Stomach (tissue), 9 donors: ENCODE measurements around the gene WDR64. TPM values are rescaled to one million over a fixed set of nuclear protein-coding genes. Genes with fewer than 3 reads are reported as not detected.
A peak's percentile ranks its signal among the peaks of the same experiment; 100 is the strongest.

Experiments
- DNase-seq, 2 donors: peaks; one replicate each; pipeline versions ENCODE4 v3.0.0 to v3.0.0-alpha.2; 2013 to 2019
- H3K27ac ChIP-seq, 5 donors: fragments of 200-600 bp in 4 of 5; sonication (generic) in 4 of 5; one replicate each; pipeline ENCODE4 v1.5.1; 2013 to 2019; ENCODE audit warnings: mild to moderate bottlenecking in 1 of 5, moderate library complexity in 1 of 5
- H3K27me3 ChIP-seq, 3 donors: fragments of 200-600 bp; sonication (generic); one replicate each; pipeline ENCODE4 v1.5.1; 2017 to 2019; ENCODE audit warnings: mixed run types in 1 of 3
- H3K36me3 ChIP-seq, 4 donors: fragments of 200-600 bp; sonication (generic); 1 replicate in 3 of 4; 2 replicates in 1 of 4; pipeline ENCODE4 v1.5.1; 2016 to 2019
- H3K4me1 ChIP-seq, 4 donors: fragments of 200-600 bp; sonication (generic); one replicate each; pipeline ENCODE4 v1.5.1; 2016 to 2019
- H3K4me3 ChIP-seq, 4 donors: fragments of 200-600 bp; sonication (generic) in 3 of 4; one replicate each; pipeline ENCODE4 v1.5.1; 2016 to 2019; ENCODE audit warnings: mild to moderate bottlenecking in 1 of 4
- H3K9me3 ChIP-seq, 4 donors: fragments of 200-600 bp; sonication (generic); one replicate each; pipeline ENCODE4 v1.5.1; 2016 to 2019
- EP300 ChIP-seq: sonication (generic); formaldehyde crosslinking; IDR thresholded peaks from one replicate; pipeline ENCODE4 v1.6.1; 2017; ENCODE audit warnings: antibody characterized with exemption
- POLR2A ChIP-seq, 4 donors: fragments of 450-650 bp; IDR thresholded peaks; one replicate each; pipeline ENCODE4 v1.6.1; 2016; ENCODE audit warnings: antibody characterized with exemption in 4 of 4, control low read depth in 2 of 4, mild to moderate bottlenecking in 1 of 4, moderate library complexity in 1 of 4
- POLR2AphosphoS5 ChIP-seq, 3 donors: sonication (generic); formaldehyde crosslinking; IDR thresholded peaks; one replicate each; pipeline ENCODE4 v1.6.1; 2016; ENCODE audit warnings: antibody characterized with exemption in 3 of 3
- WGBS, 5 donors: extraction: QIAGEN DNeasy Blood & Tissue Kit in 3 of 5; methylation state at CpG; one replicate each; pipeline versions ENCODE4 v1.1.5 to v1.1.7; 2013 to 2018; 5-methylcytosine and 5-hydroxymethylcytosine counted together
- intact Hi-C: fragments of 100-400 bp; cut with DNase I; formaldehyde crosslinking; loops from one replicate; pipeline ENCODE4 v1.15.1; 2023; ENCODE audit warnings: low total_unique reads
- polyA plus RNA-seq, 3 donors: library from polyadenylated mRNA; stranded (reverse); fragments of 200-250 nt; gene quantifications; one replicate each; pipeline ENCODE4 v1.2.3, GENCODE V29; 2013
- total RNA-seq, 5 donors: library from RNA; depleted of rRNA; stranded (reverse); fragments of >200 nt; gene quantifications; one replicate each; pipeline versions ENCODE4 v1.1.0 to v1.2.3, GENCODE V29; 2014 to 2016
- TF ChIP-seq, protein P1 (sequence below), 7 experiments: fragments of 450-650 bp in 4 of 7; fragments of 200-600 bp in 3 of 7; sonication (generic) in 3 of 7; IDR thresholded peaks; one replicate each; pipeline ENCODE4 v1.5.1; 2016 to 2019; ENCODE audit warnings: antibody characterized with exemption in 7 of 7, control low read depth in 2 of 7, mild to moderate bottlenecking in 1 of 7
- donor health status: healthy with polysubstance abuse.
- donor health status: Bipolar disorder and iron deficiency.
- donor health status: healthy.

WDR64 gene
- total and polyA plus RNA-seq, 8 donors: 0.61 TPM; not detected in 7

DNA sequence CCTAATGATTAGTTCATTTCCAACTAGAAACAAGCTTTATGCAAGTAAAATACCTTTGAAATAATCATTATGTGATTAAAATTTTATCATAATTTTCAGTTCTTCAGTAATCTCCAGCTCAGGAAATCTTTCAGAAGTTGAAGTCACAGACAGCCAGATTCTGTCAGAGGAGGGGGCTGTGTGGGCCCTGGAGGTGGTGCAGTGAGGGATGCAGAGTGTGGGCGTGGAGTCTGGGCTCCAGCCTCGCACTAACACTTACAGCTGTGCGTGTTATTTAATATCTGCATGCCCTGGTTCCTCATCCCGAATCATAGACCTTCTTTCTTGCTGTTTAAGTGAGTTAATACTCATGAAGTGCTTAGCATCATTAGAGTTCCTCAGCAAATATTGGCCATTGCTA, 23.9 kb downstream of the WDR64 start:
- no peaks in the 10 kb centered on the region for H3K36me3 ChIP-seq
- WGBS, 5 donors: 55 to 76% (median 73%) methylated on average over 4 of the region's 4 CpGs
- H3K4me1 ChIP-seq: no peaks in the 10 kb centered on the region
- no peaks in the 10 kb centered on the region for H3K27me3 ChIP-seq
- no peaks in the 10 kb centered on the region for H3K9me3 ChIP-seq
- no peak overlapping the region for H3K27ac ChIP-seq
- H3K4me3 ChIP-seq: no peak overlapping the region
- intact Hi-C loops: no loop called here
- TF ChIP-seq, protein P1, sequence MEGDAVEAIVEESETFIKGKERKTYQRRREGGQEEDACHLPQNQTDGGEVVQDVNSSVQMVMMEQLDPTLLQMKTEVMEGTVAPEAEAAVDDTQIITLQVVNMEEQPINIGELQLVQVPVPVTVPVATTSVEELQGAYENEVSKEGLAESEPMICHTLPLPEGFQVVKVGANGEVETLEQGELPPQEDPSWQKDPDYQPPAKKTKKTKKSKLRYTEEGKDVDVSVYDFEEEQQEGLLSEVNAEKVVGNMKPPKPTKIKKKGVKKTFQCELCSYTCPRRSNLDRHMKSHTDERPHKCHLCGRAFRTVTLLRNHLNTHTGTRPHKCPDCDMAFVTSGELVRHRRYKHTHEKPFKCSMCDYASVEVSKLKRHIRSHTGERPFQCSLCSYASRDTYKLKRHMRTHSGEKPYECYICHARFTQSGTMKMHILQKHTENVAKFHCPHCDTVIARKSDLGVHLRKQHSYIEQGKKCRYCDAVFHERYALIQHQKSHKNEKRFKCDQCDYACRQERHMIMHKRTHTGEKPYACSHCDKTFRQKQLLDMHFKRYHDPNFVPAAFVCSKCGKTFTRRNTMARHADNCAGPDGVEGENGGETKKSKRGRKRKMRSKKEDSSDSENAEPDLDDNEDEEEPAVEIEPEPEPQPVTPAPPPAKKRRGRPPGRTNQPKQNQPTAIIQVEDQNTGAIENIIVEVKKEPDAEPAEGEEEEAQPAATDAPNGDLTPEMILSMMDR (IDR thresholded peaks at IDR 0.05): no peak
- TF ChIP-seq POLR2AphosphoS5 (IDR thresholded peaks at IDR 0.05) (no peak), POLR2A (IDR thresholded peaks at IDR 0.05) (no peak), EP300 (no peak)
- DNase-seq: no peak

DNA sequence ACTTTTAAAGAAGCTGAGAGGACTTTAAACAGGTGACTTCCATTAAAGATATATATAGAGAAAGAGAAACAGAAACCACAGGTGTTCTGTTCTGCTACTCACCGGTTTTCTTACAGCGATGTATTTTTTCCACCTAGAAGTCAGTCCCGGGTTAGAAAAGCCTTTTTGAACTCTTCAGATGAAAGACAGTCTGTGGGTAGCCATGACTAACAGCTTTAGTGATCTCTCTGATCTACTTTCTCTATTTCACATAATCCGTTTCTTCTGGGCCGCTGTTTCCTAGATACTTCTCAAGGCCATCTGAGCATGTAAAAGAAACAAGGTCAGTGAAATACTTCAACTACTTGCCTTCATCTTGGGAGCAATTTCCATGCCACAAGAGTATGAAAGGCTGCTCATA, 25.1 kb downstream of the WDR64 start:
- H3K27ac ChIP-seq: no peak overlapping the region
- DNase-seq: peak in 1 of 2 donors; percentile 37
- H3K36me3 ChIP-seq: no peaks in the 10 kb centered on the region
- no peak for TF ChIP-seq POLR2AphosphoS5 (IDR thresholded peaks at IDR 0.05)
- no peak for TF ChIP-seq POLR2A (IDR thresholded peaks at IDR 0.05)
- TF ChIP-seq, protein P1 (IDR thresholded peaks at IDR 0.05): no peak
- TF ChIP-seq EP300: no peak
- no peaks in the 10 kb centered on the region for H3K27me3 ChIP-seq
- WGBS, 5 donors: 62 to 83% (median 71%) methylated on average over 5 of the region's 5 CpGs
- intact Hi-C loops: no loop called here
- no peaks in the 10 kb centered on the region for H3K9me3 ChIP-seq
- H3K4me3 ChIP-seq: no peak overlapping the region
- H3K4me1 ChIP-seq: no peaks in the 10 kb centered on the region

DNA sequence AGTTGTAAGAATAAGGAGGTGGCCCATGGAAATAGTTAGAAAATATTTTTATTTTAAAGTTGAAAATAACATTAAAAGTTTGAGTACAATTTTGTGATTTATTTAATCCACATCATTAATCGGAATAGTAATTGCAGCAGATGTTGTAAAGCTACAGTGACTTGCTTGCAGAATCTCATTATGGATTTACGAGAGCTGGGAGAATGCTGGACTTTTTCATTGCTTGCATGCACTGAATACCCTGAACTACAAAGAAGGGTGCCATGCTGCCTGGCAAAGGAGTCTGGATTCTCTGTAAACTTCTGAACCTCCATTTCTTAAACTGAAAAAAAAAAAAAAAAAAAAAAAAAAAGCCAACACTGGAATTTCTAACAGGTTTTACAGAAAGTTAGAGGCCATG, 26.5 kb downstream of the WDR64 start:
- H3K27ac ChIP-seq: no peak overlapping the region
- H3K9me3 ChIP-seq: no peaks in the 10 kb centered on the region
- intact Hi-C loops: no loop called here
- TF ChIP-seq POLR2AphosphoS5 (IDR thresholded peaks at IDR 0.05) (no peak), POLR2A (IDR thresholded peaks at IDR 0.05) (no peak)
- TF ChIP-seq, protein P1 (IDR thresholded peaks at IDR 0.05): no peak
- H3K4me1 ChIP-seq: no peaks in the 10 kb centered on the region
- no peak for DNase-seq
- WGBS, 5 donors: 70 to 92% (median 88%) methylated on average over 2 of the region's 2 CpGs
- no peak overlapping the region for H3K4me3 ChIP-seq
- H3K36me3 ChIP-seq: no peaks in the 10 kb centered on the region
- no peaks in the 10 kb centered on the region for H3K27me3 ChIP-seq

DNA sequence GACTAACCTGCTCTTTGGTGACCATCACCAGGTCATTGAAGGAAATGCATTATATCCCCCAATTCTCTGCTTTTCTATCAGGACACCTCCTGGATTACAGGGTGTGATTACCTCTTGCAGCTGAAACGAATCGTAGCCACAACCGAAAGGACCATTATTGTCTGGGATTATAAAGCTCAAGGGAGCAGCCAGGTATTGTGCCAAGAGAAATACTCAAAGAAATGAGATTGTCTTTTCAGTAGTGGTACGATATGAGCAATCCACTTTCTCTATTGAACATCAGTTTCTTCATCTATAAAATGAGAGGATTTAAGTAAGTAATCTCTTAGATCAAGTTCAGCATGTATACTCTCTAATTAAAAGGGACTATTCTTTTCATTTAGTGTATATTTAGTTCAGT, 27.3 kb downstream of the WDR64 start:
- no peaks in the 10 kb centered on the region for H3K27me3 ChIP-seq
- no peak overlapping the region for H3K4me3 ChIP-seq
- TF ChIP-seq, protein P1 (IDR thresholded peaks at IDR 0.05): no peak
- TF ChIP-seq EP300: no peak
- TF ChIP-seq POLR2AphosphoS5 (IDR thresholded peaks at IDR 0.05): no peak
- no peak for TF ChIP-seq POLR2A (IDR thresholded peaks at IDR 0.05)
- H3K27ac ChIP-seq: no peak overlapping the region
- H3K4me1 ChIP-seq: no peaks in the 10 kb centered on the region
- DNase-seq: no peak
- no peaks in the 10 kb centered on the region for H3K36me3 ChIP-seq
- WGBS, 5 donors: 79 to 95% (median 89%) methylated on average over 4 of the region's 4 CpGs
- intact Hi-C loops: no loop called here
- no peaks in the 10 kb centered on the region for H3K9me3 ChIP-seq
